GM19463 (cell line): Measurements from ENCODE around the gene DYNC1LI1.
"Not testable (repeated sequence)": the region's sequence is repeated elsewhere in the genome, so short reads cannot be mapped to it uniquely, and the experiment has no call there.

Experiments
- ATAC-seq: cut with Tn5 transposase; IDR thresholded peaks from one replicate; pipeline ENCODE4 v1.9.1; 2021; ENCODE audit warnings: mild to moderate bottlenecking, moderate library complexity; ENCODE audit not compliant: unreplicated experiment

The DYNC1LI1 gene

DNA sequence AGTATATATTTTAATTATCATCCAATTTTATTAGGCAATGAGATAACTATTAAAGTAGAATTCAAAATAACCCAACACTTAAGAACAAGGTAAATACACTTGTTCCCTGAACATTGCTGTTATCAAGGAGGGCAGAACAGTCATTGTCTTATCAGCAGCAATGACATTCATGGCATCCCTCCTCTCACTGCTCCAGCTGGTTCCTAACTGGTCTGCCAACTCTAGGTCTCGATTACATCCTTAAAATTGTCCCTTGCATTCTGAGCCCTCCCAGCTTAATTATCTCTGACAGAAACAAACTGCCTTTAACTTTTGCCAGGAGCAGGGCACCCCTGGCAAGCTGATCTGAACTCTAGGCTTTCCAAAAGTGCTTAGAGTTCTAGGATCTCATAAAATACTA is 14.0 kb upstream of the DYNC1LI1 start:
- ATAC-seq = no peak

GRCh38 chr3:32583708-32584107 is 13.1 kb upstream of the DYNC1LI1 start:
- no peak for ATAC-seq

GRCh38 chr3:32578669-32579068 is 8.0 kb upstream of the DYNC1LI1 start:
- ATAC-seq = not testable (repeated sequence)

DNA sequence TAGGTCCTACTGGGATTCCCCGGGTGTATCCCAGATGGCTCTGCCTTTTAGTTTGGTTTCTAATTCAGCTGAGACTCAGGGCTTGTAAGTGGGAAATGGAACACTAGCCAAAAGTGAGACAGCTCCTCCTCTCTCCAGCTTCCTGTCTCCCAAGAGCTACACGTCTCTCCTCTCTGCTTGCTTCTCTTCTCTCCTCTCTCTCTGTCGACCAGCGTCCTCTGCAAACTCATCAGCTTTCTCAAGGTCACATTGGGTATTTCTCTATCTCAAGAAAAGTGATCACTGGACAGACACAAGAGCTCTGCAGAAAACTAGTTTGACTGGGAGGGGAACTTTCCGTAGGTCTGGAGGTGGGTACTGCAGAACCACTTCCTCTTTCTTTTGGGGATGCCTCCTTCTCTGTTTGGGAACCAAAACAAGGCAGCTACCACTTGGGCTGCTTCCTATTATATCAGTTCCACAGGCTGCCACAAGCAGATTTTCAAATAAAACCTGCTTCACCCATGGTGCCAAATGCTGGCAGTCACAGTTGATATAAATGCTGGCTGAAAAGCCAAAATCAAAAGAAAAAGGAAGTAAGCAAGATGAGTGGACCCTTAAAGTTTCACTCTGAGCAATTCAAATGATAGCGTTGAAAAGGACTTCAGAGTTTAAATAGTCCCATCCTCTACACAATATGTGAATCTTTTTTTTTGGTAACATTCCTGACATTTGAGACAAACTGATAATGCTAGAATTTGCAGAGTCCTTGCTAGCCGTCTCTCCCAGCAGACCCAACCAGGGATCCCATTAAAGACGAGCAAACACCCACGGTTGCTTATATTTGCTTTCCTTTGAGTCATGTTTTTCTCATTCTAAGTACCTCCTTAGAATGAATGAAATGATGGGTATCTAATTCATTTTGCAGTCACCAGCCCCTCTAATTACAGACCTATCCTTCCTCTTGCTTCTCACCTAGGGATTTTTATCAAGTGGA is 7.2 kb upstream of the DYNC1LI1 start:
- peak; percentile 95 for ATAC-seq

DNA sequence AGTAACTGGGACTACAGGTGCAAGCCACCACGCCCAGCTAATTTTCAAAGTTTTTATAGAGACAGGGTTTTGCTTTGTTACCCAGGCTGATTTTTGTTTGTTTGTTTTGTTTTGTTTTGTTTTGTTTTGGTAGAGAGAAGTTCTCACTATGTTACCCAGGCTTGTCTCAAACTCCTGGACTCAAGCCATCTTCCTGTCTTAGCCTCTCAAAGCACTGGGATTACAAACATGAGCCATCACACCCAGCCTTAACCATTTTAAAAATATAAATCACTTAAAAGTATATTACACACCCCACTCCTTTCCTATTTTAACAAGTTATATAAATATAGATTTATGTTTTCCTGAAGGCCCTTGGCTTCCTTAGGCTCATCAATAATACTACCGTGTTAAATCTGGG is 6.5 kb upstream of the DYNC1LI1 start:
- ATAC-seq = no peak

GRCh38 chr3:32575451-32576113 is 4.9 kb upstream of the DYNC1LI1 start:
- no peak for ATAC-seq

GRCh38 chr3:32571192-32571485 is 481 bp upstream of the DYNC1LI1 start:
- ATAC-seq = peak; percentile 31

GRCh38 chr3:32569540-32570420 is 878 bp downstream of the DYNC1LI1 start:
- ATAC-seq = peak; percentile 36

DNA sequence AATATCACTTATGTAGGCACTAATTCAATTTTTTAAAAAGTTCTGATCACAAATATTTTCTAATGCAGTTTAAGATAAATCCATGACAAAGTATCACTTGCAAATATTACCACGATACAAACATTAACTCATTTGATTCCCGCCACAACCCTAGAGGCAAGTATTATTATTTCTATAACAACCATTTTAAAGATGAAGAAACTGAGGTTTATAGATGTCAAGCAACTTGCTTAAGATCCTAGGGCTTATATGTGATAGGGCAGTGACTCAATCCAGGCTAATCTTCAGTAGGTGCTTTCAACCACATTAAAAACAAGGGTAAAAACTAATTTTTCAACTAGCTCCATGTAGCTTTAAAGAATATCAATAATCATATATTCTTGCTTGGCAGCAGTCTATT is 1.7 kb downstream of the DYNC1LI1 start:
- ATAC-seq = no peak

GRCh38 chr3:32564195-32564594 is 6.5 kb downstream of the DYNC1LI1 start:
- ATAC-seq = no peak

DNA sequence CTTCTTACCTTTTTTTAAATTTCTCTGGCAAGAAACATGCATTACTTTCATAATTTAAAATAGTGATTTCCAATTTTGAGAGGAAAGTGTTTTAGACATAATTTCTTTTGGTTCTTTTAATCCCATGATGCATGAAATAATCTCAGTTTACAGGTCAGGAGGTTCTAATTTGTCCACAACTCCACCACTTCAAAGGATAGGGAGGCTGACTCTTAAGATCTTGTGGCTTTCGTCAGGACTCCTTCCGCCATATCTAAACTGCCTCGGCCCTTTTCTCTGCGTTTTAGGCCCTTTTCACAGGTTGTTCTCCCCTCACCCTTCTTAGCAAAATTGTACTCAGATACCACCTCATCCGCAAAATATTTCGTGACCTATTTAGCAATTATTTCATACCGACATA is 8.0 kb downstream of the DYNC1LI1 start:
- ATAC-seq = no peak

- ATAC-seq = no peak
Measured at GRCh38 chr3:32557640-32558352, 12.9 kb downstream of the DYNC1LI1 start.

DNA sequence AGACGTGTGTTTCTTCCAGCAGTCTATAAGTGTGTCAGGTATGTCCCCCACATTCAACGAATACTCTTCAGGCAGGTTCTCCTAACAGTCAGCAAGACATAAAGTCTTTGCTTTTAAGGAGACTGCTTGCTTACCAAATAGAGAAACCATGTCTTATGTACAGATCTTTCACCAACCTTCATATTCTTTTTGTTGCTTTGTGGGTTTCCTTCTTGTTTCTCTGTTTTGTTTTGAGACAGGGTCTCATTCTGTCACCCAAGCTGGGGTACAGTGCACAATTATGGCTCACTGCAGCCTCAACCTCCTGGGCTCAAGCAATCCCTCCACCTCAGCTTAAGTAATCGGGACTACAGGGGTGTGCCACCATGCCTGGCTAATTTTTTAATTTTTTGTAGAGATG is 14.3 kb downstream of the DYNC1LI1 start:
- ATAC-seq = no peak

DNA sequence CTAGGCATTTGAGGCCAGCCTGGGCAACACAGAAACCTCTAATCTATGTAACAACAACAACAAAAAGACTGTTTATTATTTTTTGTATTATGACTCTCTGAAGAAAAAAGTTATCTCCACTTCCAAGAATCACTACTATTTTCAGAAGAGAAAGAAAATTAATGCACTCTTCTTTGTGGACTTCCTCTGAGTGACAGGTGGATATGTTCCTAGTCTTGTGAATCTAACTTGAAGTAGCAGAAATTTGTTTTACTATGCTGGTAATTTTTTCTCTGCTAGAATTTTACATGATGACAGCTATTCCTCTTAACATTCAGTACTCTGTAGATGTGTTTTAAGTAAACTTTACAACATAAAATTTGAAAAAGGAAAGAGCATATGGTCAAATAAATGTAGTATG is 16.7 kb downstream of the DYNC1LI1 start:
- ATAC-seq = no peak

DNA sequence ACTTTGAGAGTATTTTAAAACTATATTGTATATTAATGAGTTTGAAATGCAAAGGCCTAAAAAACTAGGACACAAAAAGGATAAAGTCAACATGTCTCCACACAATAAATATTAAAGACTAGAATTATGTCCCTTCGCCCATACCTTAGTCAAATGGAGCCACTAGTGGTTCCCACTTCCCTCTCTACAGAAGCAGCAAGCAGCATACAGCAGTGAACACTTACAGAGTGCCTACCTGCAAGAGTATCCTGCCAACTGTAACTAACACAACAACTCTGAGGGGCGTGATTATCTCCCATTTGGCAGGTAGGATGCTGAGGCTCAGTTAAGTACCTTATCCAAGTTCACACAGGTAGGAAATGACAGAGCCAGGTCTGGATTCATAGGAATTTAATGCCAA is 17.2 kb downstream of the DYNC1LI1 start:
- no peak for ATAC-seq

DNA sequence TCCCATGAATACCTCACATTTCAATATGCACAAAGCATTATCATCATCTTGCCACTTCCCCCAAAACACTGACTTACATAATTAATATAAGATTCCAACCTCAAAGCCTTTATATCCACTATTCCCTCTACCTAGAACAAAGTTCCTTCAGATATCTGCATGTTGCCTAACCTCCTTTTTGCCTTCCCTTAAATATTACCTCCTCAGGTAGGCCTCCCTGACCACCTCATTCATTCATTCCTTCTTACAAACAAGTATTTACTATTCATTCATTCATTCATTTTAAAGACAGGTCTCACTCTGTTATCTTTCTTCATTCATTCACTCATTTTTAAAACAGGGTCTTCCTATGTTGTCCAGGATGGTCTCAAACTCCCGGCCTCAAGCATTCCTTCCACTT is 18.6 kb downstream of the DYNC1LI1 start:
- no peak for ATAC-seq

- ATAC-seq = no peak
Measured at GRCh38 chr3:32551496-32551895, 19.2 kb downstream of the DYNC1LI1 start.

- ATAC-seq = no peak
Measured at GRCh38 chr3:32551087-32551486, 19.6 kb downstream of the DYNC1LI1 start.

DNA sequence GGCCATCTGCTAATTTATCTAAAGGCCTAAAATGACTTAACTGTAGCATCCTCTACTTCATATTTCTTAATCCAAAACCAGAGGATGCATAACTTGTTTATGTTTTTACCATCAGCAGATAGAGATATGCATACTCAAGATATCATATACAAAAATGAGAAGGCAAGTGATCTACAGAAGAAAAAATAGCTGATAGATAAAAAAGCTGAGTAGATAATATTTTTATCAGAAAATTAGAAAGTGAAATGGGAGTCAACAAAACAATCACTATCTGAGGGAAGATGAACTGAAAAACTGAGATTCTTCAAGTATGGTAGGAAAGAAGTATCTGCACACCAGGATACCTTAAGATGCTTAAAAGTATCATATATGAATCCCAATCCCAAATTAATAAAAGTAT is 25.4 kb downstream of the DYNC1LI1 start:
- no peak for ATAC-seq

- ATAC-seq = no peak
Measured at GRCh38 chr3:32544894-32545293, 25.8 kb downstream of the DYNC1LI1 start.

DNA sequence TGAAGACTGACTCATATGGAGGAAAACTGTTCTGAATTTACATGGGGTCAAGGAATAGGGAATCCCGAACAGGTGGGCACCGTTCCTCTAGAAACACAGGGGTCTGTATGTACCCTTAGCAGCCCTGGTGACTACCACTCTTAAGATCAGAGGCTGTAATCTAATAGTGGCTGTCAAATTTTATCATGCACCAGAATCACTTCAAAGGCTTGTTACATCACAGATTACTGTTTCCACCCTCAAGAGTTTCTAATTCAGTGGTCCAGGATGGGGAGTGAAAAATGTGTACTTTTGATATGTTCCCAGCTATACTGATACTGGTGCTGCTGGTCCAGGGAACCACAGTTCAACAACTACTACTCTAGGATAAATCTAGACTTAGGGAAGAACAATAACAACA is 27.9 kb downstream of the DYNC1LI1 start:
- ATAC-seq = no peak
